IPS-18c (cell line): ENCODE data around the gene SDC3.
"Not testable (repeated sequence)": the region's sequence is repeated elsewhere in the genome, so short reads cannot be mapped to it uniquely, and the experiment has no call there.

ENCODE experiments used
- H3K4me3 ChIP-seq: 2 replicates; pipeline ENCODE4 v1.7.0; 2013; ENCODE audit warnings: low read depth, mild to moderate bottlenecking, low read length, moderate library complexity; ENCODE audit not compliant: insufficient read depth
- H3K9me3 ChIP-seq: one replicate; pipeline ENCODE4 v1.6.1; 2013; ENCODE audit warnings: mild to moderate bottlenecking, low read length, moderate library complexity; ENCODE audit not compliant: control insufficient read depth, insufficient read depth

The SDC3 gene

DNA sequence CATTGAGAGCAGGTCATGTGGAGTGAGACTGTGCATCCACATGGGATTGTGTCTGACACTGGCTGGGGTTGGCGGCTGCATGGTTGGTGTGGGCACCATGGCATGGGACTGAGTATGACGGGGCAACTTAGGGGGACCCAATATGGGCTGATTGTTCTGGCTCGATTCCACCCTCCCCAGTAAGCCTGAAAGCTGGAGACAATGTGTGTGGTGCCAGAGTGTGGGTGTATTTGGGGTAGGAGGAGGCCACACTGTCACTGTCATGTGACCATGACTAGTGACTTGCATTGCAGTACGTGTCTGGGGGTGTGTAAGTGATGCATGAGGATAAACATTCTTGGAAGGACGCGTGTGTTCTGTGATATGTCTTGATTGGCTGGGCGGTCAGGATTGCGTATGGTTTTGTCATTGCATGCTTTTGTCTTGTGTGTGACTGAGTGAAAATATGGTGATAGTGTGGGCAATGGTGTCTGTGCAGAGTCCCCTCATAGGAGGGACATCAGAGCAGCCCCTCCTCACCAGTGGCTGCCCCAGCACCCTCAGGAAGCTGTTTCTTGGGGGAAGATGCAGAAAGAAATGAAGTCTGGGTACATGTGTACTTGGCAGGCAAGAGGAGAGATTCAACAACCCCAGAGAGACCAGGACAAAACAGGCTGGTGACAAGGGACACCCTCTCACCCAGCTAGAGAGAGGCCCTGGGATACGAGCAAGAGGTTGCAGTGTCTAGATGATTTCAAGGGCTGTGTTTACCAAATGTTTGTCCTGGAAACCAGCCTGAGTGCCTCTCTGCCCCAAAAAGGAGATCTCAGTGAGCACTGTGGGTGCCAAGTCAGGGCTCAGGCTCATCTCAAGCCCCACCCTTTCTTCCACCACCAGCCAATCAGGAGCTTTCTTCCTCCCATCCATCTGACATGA lies 36.3 kb downstream of the SDC3 start:
- H3K9me3 ChIP-seq = peaks cover 24% of the 10 kb centered on the region
- H3K4me3 ChIP-seq = peak overlapping the region; percentile 24; the same call in 1 of the 2 replicates

DNA sequence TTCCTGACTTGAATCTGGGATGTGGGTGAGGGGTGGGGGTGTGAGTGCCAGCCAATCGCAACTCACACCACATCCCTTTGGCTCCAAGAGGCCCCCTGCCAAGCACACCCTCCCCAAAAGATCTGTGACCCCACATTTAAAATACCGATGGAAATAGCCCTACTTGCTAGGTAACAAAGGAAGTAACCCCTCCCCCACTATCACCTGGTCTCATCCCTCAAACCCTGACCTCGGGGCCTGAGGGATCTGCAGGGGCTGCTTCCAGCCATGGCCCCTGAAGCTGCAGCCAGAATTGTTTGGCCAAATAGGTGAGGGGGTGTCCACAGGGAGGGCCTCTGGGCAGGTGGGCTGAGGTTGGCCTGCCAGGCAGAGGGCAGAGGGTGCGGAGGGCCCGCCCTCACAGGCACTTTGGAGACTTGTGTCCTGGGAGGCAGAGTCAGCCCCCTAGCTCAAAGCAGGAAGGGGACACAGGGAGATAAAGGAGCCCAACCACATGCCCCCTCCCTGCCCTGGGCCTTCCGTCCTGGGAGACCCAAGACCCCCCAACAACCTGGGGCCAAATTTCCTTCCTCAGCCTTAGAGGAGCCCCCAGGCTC lies 37.2 kb downstream of the SDC3 start:
- no peak overlapping the region for H3K4me3 ChIP-seq
- H3K9me3 ChIP-seq = peaks cover 24% of the 10 kb centered on the region

DNA sequence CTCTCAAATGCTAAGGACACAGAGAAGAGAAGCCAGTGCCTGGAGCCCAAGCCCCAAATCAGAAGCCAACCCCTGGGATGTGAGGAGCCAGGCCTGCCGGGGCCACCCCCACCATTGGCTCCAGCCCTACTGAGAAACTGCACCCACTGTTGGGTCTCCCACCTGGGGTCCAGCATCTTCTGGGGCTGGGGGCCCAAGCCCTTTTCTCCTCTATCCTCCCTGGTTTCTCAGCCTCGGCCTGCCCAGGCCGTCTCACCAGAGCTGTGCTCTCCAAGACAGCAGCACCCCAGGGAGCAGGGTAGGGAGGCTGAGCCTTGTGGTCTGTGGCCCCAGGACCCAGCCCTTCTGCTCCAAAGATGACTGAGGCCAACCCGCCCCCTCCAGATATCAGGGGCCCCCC lies 37.9 kb downstream of the SDC3 start:
- Histone ChIP-seq H3K9me3 (peaks cover 24% of the 10 kb centered on the region), H3K4me3 (no peak overlapping the region)

DNA sequence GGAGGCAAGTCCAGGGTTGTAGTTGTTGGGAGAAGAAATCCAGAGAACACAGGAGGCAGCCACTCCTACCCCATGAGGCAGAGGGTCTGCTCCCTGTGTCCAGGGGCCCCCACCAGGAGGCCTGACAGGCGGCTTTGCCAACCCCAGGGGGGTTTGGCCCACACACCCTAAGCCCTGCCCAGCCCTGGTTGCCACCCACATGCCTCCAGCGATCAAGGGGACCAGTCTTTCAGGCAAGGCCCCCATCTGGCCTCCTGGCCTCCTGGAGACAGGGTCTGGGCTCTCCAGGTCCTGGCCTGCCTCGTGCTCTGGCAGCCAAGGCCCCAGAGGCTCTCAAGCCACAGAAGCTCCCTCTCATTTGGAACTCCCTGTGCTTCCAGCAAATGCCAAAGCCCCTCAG lies 38.5 kb downstream of the SDC3 start:
- H3K4me3 ChIP-seq = no peak overlapping the region
- H3K9me3 ChIP-seq = peaks cover 24% of the 10 kb centered on the region

DNA sequence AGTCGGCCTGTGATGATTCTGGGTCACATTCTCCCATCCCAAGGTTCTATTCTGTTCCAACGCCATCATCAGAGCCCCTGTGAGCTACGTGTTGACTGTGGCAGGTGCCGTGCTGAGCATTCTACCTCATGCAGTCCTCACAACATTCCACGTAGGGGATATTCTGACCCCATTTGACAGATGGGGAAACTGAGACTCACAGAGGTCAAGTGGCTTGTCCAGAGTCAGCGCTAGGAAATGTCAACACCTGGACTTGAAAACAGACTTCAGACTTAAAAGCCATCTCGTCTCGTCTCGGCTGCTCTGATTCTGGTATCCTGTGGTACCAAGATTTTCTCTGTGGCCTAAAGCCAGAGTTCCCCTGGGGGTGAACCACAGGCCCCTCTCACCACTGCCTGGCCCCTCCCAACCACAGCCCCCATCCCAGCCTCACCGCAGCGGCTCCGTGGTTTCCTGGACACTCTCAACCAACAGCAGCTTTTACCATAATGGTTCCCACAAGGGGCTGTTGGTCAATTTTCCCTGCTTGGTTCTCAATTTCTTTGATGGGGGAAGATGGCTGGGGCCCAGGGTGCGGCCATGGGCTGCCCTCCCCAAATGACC lies 39.6 kb downstream of the SDC3 start:
- H3K4me3 ChIP-seq = no peak overlapping the region

DNA sequence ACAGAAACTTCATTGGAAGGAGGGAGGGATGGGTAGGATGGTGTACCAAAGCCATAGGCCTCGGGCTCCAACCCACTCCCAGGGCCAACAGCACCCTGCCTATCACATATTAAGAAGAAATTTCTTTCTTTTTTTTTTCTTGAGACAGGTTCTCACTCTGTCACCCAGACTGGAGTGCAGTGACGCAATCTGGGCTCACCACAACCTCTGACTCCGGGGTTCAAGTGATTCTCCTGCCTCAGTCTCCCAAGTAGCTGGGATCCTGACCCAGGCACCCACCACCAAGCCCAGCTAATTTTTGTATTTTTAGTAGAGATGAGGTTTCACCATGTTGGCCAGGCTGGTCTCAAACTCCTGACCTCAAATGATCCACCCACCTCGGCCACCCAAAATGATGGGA lies 40.5 kb downstream of the SDC3 start:
- not testable (repeated sequence) for H3K4me3 ChIP-seq
- peaks cover 13% of the 10 kb centered on the region for H3K9me3 ChIP-seq

More for the DNA sequence above, 39.6 kb downstream of the SDC3 start:
- peaks cover 21% of the 10 kb centered on the region for H3K9me3 ChIP-seq

DNA sequence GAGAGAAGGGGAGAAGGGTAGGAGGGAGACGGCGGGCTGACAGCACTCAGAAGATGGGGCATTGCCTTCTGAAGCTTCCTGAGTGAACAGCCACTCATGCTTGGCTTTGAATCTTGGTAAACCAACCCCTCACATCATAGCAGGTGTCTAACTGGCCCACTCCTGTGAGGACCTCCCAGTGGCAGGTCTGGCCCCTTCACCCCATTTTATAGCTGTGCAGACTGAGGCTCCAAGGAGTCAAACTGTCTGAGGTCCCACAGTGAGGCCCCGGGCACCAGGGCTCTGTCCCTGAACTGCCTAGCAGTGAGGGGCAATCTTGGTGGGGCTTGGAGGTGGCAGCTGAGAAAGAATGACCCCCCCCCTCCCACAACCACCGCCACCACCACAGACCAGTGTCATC lies 41.0 kb downstream of the SDC3 start:
- H3K9me3 ChIP-seq = peaks cover 7% of the 10 kb centered on the region
- H3K4me3 ChIP-seq = no peak overlapping the region

DNA sequence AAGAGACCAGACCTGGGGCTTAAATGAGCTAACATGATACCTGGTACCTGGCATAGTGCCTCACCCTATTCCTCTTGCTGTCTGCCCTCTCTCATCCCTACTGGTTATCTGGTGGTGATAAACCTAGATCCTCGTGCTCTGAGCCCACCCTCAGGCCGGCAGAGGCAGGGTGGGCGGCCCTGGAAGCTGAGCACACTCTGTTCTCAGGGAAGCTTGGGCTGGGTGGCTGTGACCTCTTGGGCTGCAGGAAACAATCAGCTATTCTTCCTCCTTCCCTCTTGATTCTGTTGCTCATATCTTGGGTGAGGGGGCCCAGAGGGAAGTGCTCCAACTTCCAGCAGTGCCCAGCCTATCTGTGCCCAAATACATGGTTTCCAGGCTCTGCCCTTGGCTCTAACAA lies 42.0 kb downstream of the SDC3 start:
- Histone ChIP-seq H3K9me3 (no peaks in the 10 kb centered on the region), H3K4me3 (no peak overlapping the region)

DNA sequence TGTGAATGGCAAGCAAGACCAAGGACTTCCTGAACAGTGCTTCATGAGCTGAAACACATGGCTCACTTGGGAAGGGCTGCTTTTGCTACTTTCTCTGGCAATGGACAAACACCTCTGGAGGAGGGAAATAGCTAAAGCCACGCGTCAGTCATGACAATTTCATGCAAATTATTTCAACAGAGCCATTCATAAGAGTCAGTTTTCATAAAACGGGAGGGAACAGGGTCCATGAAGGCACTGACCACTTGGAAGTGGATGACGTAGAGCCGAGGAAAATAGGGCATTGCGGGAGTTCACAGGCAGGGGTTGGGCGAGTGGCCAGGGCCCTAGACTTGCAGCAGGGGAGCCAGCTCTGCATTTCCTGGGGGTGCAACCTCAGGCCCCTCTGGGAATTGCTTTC lies 43.9 kb downstream of the SDC3 start:
- Histone ChIP-seq H3K4me3 (no peak overlapping the region), H3K9me3 (no peaks in the 10 kb centered on the region)

DNA sequence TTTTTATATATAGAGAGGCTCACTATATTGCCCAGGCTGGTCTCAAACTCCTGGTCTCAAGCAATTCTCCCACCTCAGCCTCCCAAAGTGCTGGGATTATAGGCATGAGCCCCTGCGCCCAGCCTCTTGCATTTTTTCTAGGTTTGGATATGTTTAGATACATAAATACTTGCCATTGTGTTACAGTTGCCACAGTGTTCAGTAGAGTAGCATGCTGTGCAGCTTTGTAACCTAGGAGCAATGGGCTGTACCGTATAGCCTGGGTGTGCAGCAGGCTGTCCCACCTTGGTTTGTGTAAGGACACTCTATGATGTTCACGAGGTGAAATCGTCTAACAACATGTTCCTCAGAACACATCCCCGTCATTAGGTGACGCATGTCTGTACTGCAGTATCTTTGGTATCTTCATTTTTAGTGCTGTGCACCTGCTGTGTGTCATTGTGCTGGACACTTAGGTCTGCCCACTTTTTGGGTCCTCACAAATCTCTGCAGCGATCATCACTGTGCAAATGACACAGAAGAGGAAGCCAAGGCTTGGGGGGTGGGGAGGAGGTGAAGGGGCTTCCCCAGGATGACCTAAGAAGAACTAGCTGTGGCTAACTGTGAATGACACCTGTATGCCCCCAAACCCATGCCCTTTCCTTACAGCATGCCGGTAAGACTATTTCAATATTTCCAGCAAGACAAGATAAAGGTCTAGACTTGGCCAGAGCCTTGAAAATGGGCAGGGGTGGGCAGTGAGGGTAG lies 44.5 kb downstream of the SDC3 start:
- Histone ChIP-seq H3K9me3 (no peaks in the 10 kb centered on the region), H3K4me3 (no peak overlapping the region)

DNA sequence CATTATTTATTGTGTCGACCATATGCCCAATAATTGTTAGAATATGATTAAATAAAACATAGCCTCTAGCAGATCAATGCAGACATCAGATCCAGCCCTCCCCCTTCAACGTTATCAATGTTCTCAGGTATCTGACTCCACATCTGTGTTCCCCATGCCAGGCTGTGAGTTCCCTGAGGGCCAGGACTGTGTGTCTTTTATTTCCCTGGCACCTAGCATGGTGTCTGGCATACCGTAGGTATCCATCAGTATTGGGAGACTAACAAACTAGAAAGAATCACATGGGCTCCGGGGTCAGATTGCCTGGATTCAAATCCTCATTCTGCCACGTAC lies 48.3 kb downstream of the SDC3 start:
- no peaks in the 10 kb centered on the region for H3K9me3 ChIP-seq

DNA sequence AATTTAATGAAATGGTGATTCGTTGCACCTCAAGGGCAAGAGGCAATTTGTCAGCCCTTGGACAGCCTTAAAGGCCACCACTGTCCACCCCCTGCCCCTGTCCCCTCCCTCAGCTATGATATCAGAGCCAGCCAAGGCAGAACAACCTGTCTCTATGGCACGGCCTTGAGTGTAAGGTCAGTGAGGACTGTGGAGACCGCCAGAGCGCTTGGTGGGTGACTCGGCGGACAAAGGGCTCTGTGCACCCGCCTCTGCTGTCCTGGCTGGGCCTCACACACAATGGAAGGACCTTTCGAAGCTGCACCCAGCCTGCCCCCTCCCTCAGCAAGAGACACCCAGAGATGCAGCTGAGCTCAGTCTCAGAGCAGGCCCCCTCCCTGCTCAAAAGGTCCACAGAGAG lies 50.6 kb downstream of the SDC3 start:
- Histone ChIP-seq H3K4me3 (no peak overlapping the region), H3K9me3 (no peaks in the 10 kb centered on the region)

More for the DNA sequence above, 48.3 kb downstream of the SDC3 start:
- no peak overlapping the region for H3K4me3 ChIP-seq

DNA sequence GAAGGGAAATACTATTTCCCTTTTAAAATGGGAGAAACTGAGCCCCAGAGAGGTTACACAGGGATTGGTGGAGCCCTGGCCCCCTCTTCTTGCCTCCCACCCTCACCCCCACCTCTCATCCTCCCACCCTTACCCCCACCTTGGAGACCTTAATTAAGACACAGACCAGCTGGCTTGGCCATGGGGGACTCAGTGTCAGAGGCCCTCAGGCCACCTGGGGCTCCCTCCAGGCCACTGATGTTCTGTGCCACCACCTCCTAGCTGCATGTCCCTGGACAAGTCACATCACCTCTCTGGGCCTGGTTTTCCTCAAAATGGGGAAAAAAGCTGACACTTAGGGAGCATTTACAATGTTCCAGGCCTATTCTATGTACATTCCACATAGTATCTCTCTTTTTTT lies 51.5 kb downstream of the SDC3 start:
- no peaks in the 10 kb centered on the region for H3K9me3 ChIP-seq
- H3K4me3 ChIP-seq = no peak overlapping the region

DNA sequence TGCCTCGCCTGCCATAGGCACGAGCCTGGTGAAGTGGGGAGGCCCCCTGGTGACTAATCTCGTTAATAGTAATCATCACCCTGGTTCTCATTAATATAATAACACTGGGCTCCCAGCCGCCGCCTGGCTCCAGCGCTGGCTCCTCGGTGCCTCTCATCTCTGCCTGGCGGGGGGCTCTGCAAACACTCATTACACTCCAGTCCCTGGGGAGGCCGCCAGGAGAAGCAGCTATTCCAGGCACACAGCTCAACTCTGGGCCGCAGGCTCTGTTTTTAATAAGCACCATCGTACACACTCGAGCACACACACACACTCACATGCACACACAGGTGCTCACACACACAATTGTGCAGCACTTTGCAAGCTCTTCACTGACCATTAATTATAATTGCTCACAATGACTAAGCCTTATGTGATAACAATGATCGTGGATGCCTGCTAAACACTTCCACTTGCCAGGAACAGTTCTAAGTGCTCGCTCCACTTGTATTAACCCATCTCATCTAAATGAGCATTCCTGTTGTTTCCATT lies 52.2 kb downstream of the SDC3 start:
- no peak overlapping the region for H3K4me3 ChIP-seq
- no peaks in the 10 kb centered on the region for H3K9me3 ChIP-seq

DNA sequence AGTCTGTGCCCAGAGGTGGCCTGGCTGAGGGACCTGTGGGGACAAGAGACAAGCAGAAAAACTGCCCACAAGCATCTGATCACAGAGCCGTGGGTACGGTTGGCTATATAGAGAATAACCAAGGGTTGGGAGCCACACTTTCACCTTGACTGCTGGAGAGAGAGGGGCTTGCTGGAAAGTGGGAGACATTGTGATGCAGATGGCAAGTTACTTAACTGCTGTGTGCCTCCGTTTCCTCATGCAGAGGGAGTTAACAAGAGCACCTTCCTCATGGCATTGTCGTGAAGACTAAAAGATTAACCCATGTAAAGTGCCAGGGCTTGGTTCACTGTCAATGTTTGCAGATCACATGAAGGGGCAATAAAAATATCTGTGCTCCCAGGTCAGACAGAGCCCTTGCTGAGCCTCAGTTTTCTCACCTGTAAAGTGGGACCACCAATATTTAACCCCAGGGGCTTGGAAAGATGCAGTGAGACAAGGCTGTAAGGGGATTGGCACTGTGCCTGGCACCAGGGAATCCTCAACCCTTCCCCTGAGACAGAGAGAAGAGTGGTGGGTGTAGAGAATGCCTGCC lies 52.8 kb downstream of the SDC3 start:
- H3K4me3 ChIP-seq = no peak overlapping the region
- H3K9me3 ChIP-seq = no peaks in the 10 kb centered on the region

DNA sequence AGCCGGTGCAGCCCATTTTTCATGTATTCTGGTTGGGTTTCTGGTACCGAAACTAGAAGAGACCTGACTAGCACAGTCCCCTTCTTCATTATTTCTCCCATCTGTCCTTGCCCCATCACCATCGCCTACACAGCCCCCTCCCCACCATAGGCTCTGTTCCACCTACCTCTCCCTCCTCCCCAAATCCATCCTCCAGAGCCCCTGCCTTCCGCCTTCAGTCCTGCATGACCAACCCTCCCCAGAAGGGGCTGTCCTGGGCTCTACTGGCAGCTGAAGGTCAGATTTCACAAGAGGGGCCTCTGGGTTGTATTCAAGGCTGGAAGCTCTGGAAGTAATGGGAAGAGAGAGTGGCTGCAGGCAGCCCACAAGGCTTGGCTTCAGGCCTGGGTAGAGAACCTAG lies 55.2 kb downstream of the SDC3 start:
- Histone ChIP-seq H3K9me3 (no peaks in the 10 kb centered on the region), H3K4me3 (no peak overlapping the region)

DNA sequence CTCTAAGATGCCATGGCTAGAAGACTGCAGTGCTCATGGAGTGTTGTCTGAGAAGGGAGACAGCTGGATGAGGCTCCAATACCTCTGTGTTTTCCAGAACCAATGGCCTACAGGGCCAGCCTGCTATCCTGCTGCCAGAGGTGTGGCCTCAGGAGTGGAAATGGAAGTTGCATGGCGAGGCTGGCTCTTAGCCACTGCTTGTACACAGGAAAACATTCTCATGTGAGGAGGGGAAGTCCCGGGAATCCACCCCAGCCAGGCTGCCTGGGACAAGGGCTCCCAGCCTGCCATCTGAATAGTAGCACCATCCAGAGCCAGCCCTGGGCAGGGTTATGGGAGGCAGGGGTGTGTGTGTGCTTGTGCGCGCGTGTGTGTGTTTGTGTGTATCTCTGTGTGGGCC lies 56.5 kb downstream of the SDC3 start:
- H3K4me3 ChIP-seq = no peak overlapping the region
- no peaks in the 10 kb centered on the region for H3K9me3 ChIP-seq
